Measurements from ENCODE around the gene NSMF.

NSMF gene

DNA sequence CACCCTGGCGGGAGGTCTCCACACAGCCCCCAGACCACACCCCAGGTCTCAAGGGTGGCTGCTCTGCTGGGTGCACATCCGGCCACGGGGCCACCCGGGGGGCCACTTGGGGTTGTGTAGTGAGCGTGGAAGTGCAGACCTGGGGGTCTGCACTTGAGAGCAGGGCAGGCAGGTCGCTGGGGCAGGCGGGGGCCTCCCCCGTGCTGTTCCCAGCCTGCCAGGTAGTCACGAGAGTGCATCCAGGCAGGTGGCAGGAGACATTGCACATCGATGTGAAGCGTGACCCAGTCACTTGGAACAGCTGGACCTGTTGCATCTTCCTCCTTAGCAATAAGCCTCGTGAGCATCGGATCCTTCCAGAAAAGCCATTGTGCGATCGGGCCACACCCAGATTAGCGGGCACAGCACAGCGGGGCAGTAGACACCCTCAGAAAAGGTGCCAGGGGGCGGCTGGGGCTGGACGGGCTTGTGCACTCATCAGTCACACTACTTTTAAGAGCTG, 13.2 kb downstream of the NSMF start:
- no peak for DNase-seq (ENCODE audit: low read depth in 3 of 3)

DNA sequence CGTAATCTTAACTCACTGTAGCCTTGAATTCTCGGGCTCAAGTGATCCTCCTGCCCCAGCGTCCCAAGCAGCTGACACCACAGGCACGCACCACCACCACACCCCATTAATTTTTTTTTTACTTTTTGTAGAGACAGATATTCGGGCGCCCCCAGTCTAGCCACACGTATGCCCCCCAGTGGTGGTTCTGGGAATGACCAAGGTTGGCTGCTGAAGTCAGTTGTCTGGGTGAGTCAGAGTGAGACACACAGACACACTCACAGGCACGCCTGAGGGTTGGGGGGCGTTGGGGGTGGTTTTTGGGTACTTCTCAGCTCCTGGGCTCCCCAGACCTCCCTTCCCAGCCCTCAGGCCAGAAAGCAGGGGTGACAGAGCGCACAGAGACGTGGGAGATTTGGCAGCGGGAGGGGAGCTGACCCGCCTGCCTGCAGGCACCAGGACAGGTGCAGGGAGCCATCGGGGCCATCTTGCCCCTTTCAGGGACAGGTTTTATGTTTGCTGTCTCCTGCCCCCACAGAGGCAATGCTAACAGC, 13.8 kb downstream of the NSMF start:
- DNase-seq (ENCODE audit: low read depth in 3 of 3) = peak; percentile 68 to 77 (median 74)

DNA sequence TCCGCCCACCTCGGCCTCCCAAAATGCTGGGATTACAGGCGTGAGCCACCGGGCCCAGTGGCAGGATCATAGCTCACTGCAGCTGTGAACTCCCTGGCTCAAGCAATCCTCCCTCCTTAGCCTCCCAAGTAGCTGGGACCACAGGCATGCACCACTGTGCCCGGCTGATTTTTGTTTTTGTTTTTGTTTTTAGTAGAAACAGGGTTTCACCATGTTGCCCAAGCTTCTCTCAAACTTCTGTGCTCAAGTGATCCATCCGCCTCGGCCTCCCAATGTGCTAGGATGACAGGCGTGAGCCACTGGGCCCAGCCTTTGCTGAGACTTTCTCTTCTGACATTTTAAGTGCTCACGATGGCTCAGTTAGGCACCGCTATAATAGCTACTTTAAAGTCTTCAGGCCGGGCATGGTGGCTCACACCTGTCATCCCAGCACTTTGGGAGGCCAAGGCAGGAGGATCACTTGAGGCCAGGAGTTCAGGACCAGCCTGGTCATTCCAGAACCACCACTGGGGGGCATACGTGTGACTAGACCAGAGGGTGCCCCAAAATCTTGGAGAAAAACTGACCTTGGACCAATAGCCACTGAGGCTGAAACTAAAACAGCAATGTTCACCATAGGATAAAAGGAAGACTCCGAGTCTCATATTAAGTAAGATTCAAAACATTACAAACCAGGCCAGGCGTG, 14.9 kb downstream of the NSMF start:
- DNase-seq (ENCODE audit: low read depth in 3 of 3) = no peak

DNA sequence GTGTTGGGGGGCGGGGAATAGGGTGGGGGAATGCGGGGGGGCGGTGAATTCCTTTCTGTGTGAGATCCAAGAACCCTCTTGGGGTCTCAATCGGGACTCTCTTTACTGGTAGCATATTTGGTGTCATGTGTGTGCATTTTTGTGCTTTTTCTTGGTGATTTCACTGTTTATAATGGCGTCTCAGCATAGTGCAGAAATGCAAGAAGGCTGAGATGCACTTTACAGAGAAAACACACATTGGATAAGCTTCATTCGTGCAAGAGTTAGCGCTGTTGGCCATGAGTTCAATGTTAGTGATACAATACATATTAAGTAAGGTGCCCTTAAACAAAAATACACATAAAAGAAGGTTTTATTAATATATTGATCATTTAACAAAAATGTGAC, 17.2 kb downstream of the NSMF start:
- DNase-seq (ENCODE audit: low read depth in 3 of 3) = no peak

DNA sequence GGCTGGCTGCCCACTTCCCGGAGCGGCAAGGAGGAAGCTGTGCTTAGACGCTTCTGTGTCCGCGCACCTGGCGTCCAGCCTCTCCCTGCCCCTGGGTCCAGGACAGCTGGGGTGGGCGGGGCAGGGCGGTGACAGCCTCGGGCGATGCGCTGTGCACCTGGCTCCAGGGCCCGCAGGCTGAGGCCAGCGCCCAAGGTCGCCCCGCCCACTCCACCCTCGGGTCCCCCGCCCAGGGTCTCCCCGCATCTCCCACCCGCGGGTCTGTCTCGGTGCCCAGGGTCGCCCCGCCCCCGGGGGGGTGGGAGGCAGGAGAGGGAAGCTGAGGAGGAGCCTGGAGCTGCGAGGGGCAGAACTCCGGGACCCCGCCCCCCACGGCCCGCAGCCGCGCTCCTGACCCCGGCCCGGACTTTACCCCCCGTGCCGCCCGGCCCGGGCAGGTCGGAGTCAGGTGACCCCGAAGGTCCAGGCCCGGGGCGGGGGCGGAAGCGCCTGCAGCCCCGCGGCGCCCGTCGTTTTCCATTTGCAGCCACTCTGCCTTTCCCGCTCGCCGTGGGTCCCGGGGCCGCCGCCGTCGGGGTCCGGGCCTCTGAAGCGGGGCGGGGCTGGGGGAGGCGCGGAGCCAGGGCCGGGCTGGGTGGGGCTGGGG, 17.7 kb downstream of the NSMF start, which contains the start of gene ENTPD8:
Gene ENTPD8, minus strand, starts transcription at position 69 of the 646 bp plus-strand sequence. CDS start 3,072 bp downstream, outside the sequence.
- no peak for DNase-seq (ENCODE audit: low read depth in 3 of 3)

DNA sequence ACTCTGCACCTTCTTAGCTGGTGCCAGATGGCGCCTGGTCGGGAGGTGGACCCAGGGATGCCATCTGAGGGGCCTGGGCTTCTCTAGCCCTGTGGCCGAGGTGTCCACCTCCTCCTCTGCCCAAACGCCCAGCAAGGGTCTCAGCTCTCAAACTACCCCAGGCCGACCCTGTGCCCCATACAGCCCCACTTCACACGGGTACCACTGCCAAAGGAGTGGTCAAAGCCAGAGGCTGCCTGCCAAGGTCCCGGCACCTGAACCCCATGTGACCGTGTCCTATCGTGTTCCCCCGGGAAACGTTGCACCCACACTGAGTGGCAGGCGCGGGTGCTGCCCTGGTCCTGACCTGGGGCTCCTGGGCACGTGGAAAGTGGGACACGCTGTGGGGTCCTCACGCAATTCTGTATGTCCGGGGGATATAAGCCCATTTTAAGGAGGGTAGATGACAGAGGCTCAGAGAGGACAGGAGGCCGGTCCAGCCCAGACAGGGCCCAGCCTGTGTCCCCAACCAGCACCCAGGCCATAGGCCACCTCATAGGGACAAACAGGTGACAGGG, 19.9 kb downstream of the NSMF start:
- no peak for DNase-seq (ENCODE audit: low read depth in 3 of 3)

DNA sequence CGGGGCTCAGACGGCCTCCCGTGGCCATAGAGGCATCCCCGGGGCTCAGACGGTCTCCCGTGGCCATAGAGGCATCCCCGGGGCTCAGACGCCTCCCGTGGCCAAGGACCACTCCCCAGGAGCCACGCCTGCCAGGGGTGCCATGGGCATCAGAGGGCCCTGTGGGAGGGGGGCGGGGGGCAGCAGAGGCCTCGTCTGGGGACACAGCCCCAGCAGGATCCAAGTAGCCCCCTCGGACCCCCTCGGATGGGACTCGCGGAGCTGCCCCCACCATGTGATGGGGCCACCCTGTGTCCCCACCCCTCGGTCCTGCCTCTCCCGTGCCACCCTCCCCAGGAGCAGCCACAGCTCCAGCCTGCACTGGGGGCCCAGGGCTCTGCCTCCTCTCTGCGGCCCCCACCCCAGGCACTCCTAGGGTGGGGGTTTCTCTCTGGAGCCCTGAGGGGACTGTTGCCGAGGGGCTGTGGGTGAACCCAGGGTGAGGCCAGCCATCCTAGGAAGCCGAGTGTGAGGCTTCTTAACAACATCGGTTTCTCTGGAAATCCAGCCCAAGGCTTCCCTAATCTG, 20.5 kb downstream of the NSMF start:
- no peak for DNase-seq (ENCODE audit: low read depth in 3 of 3)

DNA sequence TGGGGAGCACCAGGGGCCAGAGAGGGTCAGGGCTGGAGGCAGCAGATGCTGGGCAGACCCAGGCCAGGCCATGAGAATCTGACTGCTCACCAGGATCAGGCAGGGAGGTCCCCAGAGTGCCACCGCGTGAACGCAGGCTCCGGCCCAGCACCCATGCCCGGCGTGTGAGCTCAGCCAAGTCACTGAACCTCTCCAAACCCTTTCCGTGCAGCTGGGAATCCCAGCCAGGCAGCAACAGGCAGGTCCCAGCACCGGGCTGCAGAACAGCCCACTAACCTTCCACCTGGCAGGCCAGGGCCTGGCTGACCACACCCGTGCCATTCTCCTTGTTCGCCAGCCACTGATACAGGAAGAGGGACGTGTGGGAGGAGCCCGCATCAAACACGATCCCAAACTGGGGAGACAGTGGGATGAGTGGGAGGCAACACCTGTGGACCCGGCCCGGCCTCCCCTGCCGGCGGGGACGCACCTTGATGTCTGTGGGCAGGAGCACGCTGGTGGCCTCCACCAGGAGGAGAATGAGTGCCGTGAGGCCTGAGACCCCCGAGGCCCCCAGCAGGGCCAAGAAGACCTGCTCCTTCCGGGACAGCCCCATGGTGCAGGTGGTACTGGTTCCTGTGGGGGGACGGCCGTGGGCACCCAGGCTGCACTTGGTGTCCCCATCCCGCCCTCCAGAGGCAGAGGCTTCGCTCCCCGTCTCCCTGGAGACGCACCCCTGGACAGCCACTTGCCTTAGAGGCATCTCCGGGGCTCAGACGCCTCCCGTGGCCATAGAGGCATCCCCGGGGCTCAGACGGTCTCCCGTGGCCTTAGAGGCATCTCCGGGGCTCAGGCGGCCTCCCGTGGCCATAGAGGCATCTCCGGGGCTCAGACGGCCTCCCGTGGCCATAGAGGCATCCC, 21.2 kb downstream of the NSMF start:
- DNase-seq (ENCODE audit: low read depth in 3 of 3) = no peak

DNA sequence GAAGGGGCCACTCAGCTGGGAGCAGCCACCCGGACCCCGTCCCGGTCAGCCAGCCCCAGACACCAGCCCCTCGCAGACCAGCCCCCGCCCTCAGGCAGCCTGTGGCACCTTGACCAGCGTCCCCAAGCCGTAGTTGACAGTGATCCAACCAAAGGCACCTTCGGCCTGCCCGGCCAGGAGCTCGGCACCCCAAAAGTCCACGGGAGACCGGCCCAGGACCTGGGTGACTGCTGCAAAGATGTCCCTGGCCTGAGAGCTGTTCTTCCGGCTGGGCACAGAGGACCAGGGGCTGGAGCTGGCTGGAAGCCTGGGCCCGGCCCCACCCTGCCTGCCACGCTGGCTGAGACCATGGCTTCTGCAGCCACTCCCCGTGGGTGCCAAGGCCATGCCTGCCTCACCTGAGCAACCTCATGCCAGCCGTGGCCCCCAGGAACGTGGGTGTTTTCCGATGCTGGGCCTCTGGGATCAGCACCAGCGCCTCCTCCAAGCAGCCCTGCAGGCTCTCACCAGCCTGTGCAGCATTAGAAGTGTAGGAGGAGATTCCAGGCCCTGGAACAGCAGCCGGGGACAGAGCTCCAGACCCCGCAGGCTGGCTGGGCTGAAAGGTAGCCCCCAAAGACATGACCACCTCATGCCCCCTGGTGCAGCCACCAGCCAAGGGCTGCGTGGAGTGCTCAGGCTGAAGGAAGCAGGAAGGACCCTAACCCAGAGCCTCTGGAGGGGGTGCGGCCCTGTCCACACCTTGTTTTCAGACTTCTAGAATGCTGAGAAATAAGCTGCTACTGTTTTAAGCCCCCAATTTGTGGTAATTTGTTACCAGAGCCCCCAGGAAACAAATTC, 22.2 kb downstream of the NSMF start:
- no peak for DNase-seq (ENCODE audit: low read depth in 3 of 3)

DNA sequence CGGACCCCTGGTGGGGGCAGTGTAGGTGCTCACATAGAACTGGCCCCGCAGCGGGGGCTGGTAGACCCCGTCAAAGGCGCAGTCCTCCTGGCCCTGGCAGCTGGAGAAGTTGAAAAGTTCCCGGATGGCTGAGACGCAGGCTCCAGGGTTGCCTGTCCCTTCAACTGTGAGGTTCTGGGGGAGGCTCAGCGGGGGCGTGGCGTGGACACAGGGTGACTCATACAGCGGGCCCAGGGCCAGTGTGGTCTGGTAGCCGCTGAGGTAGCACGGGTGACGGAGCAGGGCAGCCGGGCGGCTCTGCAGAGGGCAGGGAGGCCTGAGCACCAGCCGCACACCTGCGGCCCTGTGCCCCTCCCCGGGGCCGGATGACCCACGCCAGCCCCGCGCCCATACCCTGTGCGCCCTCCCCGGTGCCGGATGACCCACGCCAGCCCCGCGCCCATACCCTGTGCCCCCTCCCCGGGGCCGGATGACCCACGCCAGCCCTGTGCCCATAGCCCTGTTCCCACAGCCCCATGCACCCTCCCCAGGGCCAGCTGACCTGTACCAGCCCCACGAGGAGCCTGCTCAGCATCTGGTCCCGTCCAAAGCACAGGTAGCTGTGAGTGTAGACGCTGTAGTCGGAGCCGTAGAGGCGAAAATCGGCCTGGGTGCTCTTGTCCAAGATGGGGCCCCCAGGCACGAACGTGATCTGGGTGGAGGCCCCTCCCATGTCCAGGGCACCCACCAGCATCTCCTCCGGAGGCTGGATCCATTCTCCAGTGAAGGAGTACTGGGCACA, 23.0 kb downstream of the NSMF start:
- DNase-seq (ENCODE audit: low read depth in 3 of 3) = no peak

DNA sequence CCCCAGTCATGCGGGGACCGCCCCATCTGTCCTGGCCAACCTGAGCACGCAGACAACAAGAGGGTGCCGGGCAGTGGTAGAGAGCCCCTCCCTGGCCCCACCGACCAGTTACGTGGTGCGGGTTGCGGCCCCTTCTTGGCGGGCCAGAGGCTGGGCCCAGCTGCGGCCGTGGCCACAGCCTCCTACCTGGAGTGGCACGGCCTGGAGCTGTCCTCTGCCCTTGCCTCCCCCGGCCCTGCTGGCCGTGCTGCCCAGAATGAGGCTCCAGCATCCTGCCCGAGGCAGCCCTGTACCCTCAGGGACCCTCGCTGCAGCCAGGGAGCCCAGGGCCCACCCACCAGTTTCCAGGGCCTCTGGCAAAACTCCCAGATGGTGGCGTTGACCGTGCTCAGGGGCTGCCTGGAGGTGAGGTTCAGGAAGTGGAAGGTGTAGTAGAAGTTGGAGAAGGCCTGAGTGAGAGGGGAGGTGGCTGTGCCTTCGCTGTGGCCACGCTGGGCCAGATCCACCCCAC, 23.7 kb downstream of the NSMF start:
- no peak for DNase-seq (ENCODE audit: low read depth in 3 of 3)

DNA sequence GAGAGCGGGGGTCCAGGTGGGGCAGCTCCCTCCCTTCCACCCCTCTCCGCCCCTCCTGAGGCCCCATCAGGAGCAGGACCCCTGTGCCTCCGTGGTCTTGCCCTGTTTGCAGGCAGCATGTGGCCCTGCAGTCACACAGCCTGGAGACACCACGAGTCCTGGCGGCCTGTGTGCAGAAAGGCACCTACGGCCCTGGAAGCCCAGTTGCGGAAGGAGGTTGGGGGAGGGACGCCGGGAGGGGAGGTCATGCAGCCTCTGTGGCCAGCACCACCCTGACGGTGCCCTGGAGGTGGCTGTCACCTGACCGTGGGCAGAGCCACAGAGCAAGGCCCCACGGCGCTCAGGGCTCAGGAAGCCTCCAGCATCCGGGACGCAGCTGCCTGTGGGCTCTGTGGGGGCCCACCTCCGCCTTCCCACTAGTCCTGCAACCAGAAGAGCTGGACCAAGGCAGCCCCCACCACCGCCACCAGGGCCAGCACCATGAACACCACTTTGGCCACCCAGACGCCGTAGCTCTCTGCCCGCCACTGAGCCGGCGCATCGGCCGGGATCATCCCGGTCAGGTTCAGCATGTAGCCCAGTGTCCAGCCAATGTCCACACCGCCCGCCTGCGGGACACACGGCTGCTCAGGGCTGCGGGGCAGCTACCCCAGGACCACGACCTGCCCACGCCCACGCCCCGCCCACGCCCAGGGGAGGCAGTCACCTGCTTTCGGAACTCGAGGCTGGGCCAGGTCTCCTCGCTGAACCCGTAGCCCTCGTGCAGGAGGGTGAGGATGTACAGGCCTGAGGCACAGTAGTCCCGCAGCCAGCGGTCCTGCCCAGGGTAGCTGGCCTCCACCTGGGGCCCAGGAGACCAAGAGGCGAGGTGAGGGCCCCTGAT, 24.4 kb downstream of the NSMF start:
- no peak for DNase-seq (ENCODE audit: low read depth in 3 of 3)

DNA sequence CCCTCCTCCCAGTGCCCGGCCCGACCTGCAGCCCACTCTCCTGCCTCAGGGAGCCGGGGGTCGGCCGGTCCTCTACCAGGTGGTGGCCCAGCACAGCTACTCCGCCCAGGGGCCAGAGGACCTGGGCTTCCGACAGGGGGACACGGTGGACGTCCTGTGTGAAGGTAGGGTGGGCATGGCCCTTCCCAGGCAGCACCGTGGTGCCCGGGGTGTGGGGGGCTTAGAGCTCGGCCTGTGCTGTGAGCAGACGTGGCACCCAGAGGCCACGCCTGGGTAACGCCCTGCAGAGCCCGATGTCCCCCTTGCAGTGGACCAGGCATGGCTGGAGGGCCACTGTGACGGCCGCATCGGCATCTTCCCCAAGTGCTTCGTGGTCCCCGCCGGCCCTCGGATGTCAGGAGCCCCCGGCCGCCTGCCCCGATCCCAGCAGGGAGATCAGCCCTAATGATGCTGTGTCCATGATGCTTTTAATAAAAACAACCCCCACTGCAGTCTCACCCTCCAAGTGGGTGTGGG, 25.2 kb downstream of the NSMF start:
- DNase-seq (ENCODE audit: low read depth in 3 of 3) = no peak

DNA sequence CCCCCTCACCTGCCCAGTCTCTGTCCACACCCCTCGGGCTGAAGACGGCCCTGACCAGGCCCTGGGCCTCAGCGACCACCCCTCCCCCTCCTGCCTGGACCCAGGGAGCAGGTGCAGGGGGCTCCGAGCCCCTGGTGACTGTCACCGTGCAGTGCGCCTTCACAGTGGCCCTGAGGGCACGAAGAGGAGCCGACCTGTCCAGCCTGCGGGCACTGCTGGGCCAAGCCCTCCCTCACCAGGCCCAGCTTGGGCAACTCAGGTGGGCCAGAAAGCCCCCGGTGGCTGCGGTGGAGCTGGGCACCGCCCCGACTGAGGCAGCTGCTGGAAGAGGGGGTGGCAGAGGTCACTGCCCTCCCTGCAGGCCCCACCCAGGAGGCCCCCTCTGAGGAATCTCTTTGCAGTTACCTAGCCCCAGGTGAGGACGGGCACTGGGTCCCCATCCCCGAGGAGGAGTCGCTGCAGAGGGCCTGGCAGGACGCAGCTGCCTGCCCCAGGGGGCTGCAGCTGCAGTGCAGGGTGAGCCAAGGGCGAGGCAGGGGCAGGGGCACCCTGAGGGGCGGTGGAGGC, 25.7 kb downstream of the NSMF start:
- no peak for DNase-seq (ENCODE audit: low read depth in 3 of 3)

DNA sequence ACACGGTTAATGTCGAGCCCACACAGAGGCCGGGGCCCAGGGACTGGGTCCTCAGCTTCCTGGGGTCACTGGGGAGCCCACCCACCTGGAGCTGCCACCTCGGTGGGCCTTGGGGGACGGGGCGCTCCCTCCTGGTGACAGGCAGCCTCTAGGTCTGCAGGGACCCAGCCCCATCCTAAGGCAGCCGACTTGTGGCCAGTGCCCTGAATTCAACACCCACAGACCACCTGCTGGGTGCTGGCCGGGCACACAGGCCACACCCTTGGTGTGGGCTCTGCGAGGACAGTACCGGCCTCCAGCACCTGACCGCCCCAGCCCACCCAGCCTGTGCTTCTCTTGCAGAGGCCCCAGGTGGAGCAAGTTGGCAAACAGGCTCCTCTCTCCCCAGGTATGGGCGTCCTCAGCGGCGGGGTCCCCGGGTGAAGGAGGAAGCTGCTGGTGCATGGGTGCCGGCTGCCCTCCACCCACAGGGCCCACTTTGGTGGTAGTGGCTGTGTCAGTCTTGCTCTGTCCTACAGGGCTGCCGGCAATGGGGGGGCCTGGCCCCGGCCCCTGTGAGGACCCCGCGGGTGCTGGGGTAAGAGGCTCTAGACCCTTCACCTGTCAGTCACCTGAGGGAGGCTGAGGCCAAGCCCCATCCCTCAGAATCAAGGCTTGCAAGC, 26.3 kb downstream of the NSMF start:
- no peak for DNase-seq (ENCODE audit: low read depth in 3 of 3)

DNA sequence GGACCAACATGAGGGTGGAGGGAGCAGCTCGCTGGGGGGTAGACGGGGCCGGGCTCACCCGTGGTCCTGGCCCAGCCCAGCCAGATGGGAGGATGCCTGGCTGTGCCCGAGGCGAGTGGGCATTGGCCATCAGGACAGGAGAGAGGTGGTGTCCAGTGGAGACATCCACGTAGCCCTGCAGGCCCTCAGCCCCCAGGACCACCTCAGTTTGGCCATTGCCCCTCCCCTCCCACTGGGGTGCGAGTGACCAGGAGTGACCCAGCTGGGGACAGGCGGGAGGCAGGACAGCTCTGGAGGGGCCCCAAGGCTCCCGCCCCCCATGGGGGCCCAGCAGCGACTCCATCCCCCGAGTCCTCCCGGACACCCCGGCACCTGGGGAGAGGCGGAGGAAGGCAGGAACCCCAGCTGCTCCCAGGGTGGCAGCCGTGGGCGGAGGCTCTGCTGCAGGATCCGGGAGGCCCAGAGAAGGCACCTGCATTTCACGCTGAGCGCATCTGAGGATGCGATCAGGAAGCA, 27.7 kb downstream of the NSMF start:
- no peak for DNase-seq (ENCODE audit: low read depth in 3 of 3)

All from stimulated activated CD4-positive, alpha-beta T cell treated with anti-CD3 and anti-CD28 coated beads, TNF-alpha, amount 100 ng/mL, for 48 hours (primary cell).